ENCODE data around the gene TEX101. TPM values are rescaled to one million over a fixed set of nuclear protein-coding genes. Genes with fewer than 3 reads are reported as not detected.

The TEX101 gene
- total and polyA plus RNA-seq, 4 donors, result not detected

- no peak overlapping the region for H3K4me3 ChIP-seq (ENCODE audit: low read depth in 1 of 3, low read length in 3 of 3)
- no peaks in the 10 kb centered on the region for H3K9me3 ChIP-seq (ENCODE audit: control insufficient read depth in 4 of 4, low read length in 3 of 4)
- no peak overlapping the region for H3K9ac ChIP-seq (ENCODE audit: low read depth in 1 of 2, low read length in 2 of 2)
- DNase-seq (ENCODE audit: low spot score), result no peak
- 84% methylated on average over 2 of the region's 2 CpGs for WGBS
- TF ChIP-seq ZBTB33 (IDR thresholded peaks at IDR 0.05) (no peak), FOXA2 (IDR thresholded peaks at IDR 0.05) (no peak), REST (IDR thresholded peaks at IDR 0.05) (no peak), GABPA (IDR thresholded peaks at IDR 0.05 in 1 of 2, conservative IDR thresholded peaks at IDR 0.05 in 1 of 2) (no peak), JUND (IDR thresholded peaks at IDR 0.05) (no peak), YY1 (IDR thresholded peaks at IDR 0.05) (no peak), RAD21 (IDR thresholded peaks at IDR 0.05) (no peak)
- no peak overlapping the region for H3K27ac ChIP-seq (ENCODE audit: low read depth in 1 of 2, low read length in 2 of 2)
- no peaks in the 10 kb centered on the region for H3K36me3 ChIP-seq (ENCODE audit: control insufficient read depth in 4 of 4, insufficient read depth in 3 of 4, low read depth in 1 of 4, low read length in 3 of 4)
- H3K4me1 ChIP-seq (ENCODE audit: control insufficient read depth in 4 of 4, insufficient read depth in 4 of 4, low read length in 3 of 4), result no peaks in the 10 kb centered on the region
- no peaks in the 10 kb centered on the region for H3K27me3 ChIP-seq (ENCODE audit: control insufficient read depth in 4 of 4, insufficient read depth in 4 of 4, low read length in 3 of 4)
These were observed 7.5 kb downstream of the TEX101 start for GRCh38 chr19:43422000-43422688.

- Histone ChIP-seq H3K9ac (ENCODE audit: low read depth in 1 of 2, low read length in 2 of 2) (no peak overlapping the region), H3K4me1 (ENCODE audit: control insufficient read depth in 4 of 4, insufficient read depth in 4 of 4, low read length in 3 of 4) (no peaks in the 10 kb centered on the region), H3K27me3 (ENCODE audit: control insufficient read depth in 4 of 4, insufficient read depth in 4 of 4, low read length in 3 of 4) (no peaks in the 10 kb centered on the region), H3K9me3 (ENCODE audit: control insufficient read depth in 4 of 4, low read length in 3 of 4) (no peaks in the 10 kb centered on the region), H3K27ac (ENCODE audit: low read depth in 1 of 2, low read length in 2 of 2) (no peak overlapping the region), H3K36me3 (ENCODE audit: control insufficient read depth in 4 of 4, insufficient read depth in 3 of 4, low read depth in 1 of 4, low read length in 3 of 4) (no peaks in the 10 kb centered on the region), H3K4me3 (ENCODE audit: low read depth in 1 of 3, low read length in 3 of 3) (no peak overlapping the region)
- no peak for DNase-seq (ENCODE audit: low spot score)
- TF ChIP-seq GABPA (IDR thresholded peaks at IDR 0.05 in 1 of 2, conservative IDR thresholded peaks at IDR 0.05 in 1 of 2) (no peak), ATF3 (IDR thresholded peaks at IDR 0.05) (no peak), MAX (IDR thresholded peaks at IDR 0.05) (no peak), SP1 (IDR thresholded peaks at IDR 0.05) (no peak), YY1 (IDR thresholded peaks at IDR 0.05) (no peak), EGR1 (IDR thresholded peaks at IDR 0.05; ENCODE audit: low read depth in 2 of 2) (no peak), RXRA (IDR thresholded peaks at IDR 0.05) (no peak), REST (IDR thresholded peaks at IDR 0.05) (no peak), JUND (IDR thresholded peaks at IDR 0.05) (no peak), HNF4G (IDR thresholded peaks at IDR 0.05) (no peak), ZBTB33 (IDR thresholded peaks at IDR 0.05) (no peak), CTCF (IDR thresholded peaks at IDR 0.05; ENCODE audit: low read depth, low read length, missing input control) (no peak), RAD21 (IDR thresholded peaks at IDR 0.05) (no peak), HNF4A (conservative IDR thresholded peaks at IDR 0.05) (no peak), TAF1 (conservative IDR thresholded peaks at IDR 0.05) (no peak), FOXA2 (IDR thresholded peaks at IDR 0.05) (no peak), FOXA1 (IDR thresholded peaks at IDR 0.05) (no peak)
- 90% methylated on average over 1 of the region's 1 CpG for WGBS
These were observed 8.0 kb downstream of the TEX101 start for GRCh38 chr19:43422689-43423066.
